IMR-90 (cell line): ENCODE results near the gene NAGPA.

ENCODE experiments used
- BHLHE40 ChIP-seq: fragments of 150-350 bp; IDR thresholded peaks from 2 replicates; pipeline ENCODE4 v1.6.1; 2016; ENCODE audit warnings: mild to moderate bottlenecking, low read depth, low read length
- CEBPB ChIP-seq: IDR thresholded peaks from 2 replicates; pipeline ENCODE4 v1.6.1; 2012; ENCODE audit warnings: low read depth, low read length, improper control_type of control experiment
- FOS ChIP-seq: fragments of 150-350 bp; IDR thresholded peaks from 2 replicates; pipeline ENCODE4 v1.6.1; 2016; ENCODE audit warnings: low read depth, low read length
- MAFK ChIP-seq: IDR thresholded peaks from 2 replicates; pipeline ENCODE4 v1.6.1; 2012; ENCODE audit warnings: low read depth, low read length, improper control_type of control experiment
- POLR2A ChIP-seq: IDR thresholded peaks from 2 replicates; pipeline ENCODE4 v1.6.1; 2012; ENCODE audit warnings: mild to moderate bottlenecking, low read depth, low read length
- RCOR1 ChIP-seq: IDR thresholded peaks from 2 replicates; pipeline ENCODE4 v1.6.1; 2012; ENCODE audit warnings: mild to moderate bottlenecking, low read length, improper control_type of control experiment; ENCODE audit not compliant: insufficient replicate concordance
- SMC3 ChIP-seq: fragments of 150-350 bp; IDR thresholded peaks from 2 replicates; pipeline ENCODE4 v1.6.1; 2016; ENCODE audit warnings: low read depth, mild to moderate bottlenecking, antibody characterized with exemption, low read length, moderate library complexity
- TF ChIP-seq, protein P1 (sequence below): conservative IDR thresholded peaks from 2 replicates; pipeline ENCODE4 v1.5.1; 2012; ENCODE audit warnings: mild to moderate bottlenecking, low read depth, low read length, improper control_type of control experiment
- TF ChIP-seq, protein P2 (sequence below): fragments of 150-350 bp; IDR thresholded peaks from 2 replicates; pipeline ENCODE4 v1.6.1; 2016; ENCODE audit warnings: low read depth, mild to moderate bottlenecking, low read length, moderate library complexity, borderline replicate concordance
- TF ChIP-seq, protein P3 (sequence below): fragments of 150-350 bp; IDR thresholded peaks from 2 replicates; pipeline ENCODE4 v1.6.1; 2017; ENCODE audit warnings: mild to moderate bottlenecking, antibody characterized with exemption, low read length, low read depth

DNA sequence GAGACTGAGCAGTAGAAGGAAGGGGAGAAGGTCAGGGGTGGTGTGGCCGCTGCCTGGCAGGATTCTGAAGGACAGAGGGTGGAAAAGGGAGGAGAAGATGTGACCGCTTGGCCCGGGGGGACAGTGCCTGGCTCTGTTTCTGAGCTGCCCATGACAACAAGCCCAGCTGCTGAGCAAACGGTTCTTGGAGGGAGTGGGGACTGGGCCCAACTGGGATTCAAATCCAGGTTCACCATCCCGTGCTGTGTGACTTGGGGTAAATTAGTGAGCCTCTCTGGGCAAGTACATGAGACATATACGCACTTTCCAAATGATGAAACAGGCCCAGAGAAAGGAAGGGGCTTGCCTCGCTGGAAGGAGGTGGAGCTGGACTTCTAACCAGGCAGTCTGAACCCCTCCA, 52.3 kb downstream of the NAGPA start:
- TF ChIP-seq POLR2A (no peak), CEBPB (no peak), RCOR1 (no peak), BHLHE40 (no peak), FOS (no peak), MAFK (no peak), SMC3 (no peak)
- TF ChIP-seq, protein P1, sequence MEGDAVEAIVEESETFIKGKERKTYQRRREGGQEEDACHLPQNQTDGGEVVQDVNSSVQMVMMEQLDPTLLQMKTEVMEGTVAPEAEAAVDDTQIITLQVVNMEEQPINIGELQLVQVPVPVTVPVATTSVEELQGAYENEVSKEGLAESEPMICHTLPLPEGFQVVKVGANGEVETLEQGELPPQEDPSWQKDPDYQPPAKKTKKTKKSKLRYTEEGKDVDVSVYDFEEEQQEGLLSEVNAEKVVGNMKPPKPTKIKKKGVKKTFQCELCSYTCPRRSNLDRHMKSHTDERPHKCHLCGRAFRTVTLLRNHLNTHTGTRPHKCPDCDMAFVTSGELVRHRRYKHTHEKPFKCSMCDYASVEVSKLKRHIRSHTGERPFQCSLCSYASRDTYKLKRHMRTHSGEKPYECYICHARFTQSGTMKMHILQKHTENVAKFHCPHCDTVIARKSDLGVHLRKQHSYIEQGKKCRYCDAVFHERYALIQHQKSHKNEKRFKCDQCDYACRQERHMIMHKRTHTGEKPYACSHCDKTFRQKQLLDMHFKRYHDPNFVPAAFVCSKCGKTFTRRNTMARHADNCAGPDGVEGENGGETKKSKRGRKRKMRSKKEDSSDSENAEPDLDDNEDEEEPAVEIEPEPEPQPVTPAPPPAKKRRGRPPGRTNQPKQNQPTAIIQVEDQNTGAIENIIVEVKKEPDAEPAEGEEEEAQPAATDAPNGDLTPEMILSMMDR, result no peak
- TF ChIP-seq, protein P2, sequence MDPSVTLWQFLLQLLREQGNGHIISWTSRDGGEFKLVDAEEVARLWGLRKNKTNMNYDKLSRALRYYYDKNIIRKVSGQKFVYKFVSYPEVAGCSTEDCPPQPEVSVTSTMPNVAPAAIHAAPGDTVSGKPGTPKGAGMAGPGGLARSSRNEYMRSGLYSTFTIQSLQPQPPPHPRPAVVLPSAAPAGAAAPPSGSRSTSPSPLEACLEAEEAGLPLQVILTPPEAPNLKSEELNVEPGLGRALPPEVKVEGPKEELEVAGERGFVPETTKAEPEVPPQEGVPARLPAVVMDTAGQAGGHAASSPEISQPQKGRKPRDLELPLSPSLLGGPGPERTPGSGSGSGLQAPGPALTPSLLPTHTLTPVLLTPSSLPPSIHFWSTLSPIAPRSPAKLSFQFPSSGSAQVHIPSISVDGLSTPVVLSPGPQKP, result no peak
- TF ChIP-seq, protein P3, sequence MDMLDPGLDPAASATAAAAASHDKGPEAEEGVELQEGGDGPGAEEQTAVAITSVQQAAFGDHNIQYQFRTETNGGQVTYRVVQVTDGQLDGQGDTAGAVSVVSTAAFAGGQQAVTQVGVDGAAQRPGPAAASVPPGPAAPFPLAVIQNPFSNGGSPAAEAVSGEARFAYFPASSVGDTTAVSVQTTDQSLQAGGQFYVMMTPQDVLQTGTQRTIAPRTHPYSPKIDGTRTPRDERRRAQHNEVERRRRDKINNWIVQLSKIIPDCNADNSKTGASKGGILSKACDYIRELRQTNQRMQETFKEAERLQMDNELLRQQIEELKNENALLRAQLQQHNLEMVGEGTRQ, result no peak
